ENCODE data around the gene TTC4.

Gene TTC4

DNA sequence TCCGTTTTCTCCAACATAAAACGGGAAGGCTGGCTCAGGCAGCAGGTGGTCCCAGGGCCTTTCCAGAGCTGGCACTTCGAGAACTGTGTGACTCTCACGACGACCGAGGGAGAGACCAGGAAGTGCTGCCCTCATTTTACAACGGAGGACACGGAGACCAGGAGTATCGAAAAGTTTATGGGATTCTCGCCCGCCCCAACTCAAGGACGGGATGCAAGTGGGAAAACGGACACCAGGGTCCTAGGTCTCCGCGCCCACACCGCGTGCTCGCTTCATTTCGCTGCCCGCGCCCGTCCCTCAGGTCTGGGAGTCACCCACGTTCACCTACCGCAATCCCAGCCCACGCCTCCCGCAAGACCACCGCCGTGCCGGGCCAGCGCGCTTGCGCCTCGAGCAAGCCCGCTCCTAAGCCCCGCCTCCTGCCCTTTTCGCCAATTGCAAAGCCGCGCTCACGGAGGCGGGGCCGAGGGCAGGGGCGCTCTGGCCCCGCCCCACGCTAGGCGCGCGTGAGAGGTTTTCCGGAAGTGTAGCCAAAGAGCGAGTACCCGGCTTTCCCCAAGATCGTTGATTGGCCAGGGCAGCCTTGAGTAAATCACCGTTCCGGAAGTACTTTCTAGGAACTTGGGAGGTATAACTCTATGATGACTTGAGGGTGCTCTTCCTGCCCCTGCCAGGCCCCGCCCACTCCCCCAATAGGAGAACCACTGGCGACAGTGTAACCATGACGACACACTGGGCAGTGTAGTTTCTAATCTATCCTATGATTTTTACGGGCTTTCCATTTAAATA lies 48.7 kb downstream of the TTC4 start, which contains the start of gene PARS2:
Gene PARS2, minus strand, starts transcription at position 391 of the 789 bp plus-strand sequence. CDS start 5,362 bp downstream, outside the sequence.
- DNase-seq (ENCODE audit: extremely low spot score) = peak; percentile 100
- CTCF ChIA-PET = no interaction called here
- POLR2A ChIA-PET = interaction anchor here (1.1 to 1.2 kb wide), 2 partner anchors 31 to 47 kb away, joined by 3 read pairs; no protein-coding TSS in a partner anchor
- TF ChIP-seq ZNF384 (IDR thresholded peaks at IDR 0.05) (no peak), TARDBP (IDR thresholded peaks at IDR 0.05) (no peak), ELF4 (IDR thresholded peaks at IDR 0.05) (peak; percentile 68; the same call in 1 of the 2 replicates), PKNOX1 (IDR thresholded peaks at IDR 0.05) (peak; percentile 69), ARNT (IDR thresholded peaks at IDR 0.05) (no peak), NFRKB (IDR thresholded peaks at IDR 0.05) (no peak), CTBP1 (IDR thresholded peaks at IDR 0.05; ENCODE audit: borderline replicate concordance) (no peak), LEF1 (IDR thresholded peaks at IDR 0.05; ENCODE audit: borderline replicate concordance) (no peak), SUZ12 (IDR thresholded peaks at IDR 0.05) (no peak), FOXA1 (IDR thresholded peaks at IDR 0.05) (no peak), L3MBTL2 (conservative IDR thresholded peaks at IDR 0.05) (peak; percentile 87), FOXM1 (IDR thresholded peaks at IDR 0.05; ENCODE audit: borderline replicate concordance) (no peak), FOXK2 (IDR thresholded peaks at IDR 0.05) (no peak), BHLHE40 (IDR thresholded peaks at IDR 0.05; ENCODE audit: borderline replicate concordance) (no peak), SP1 (IDR thresholded peaks at IDR 0.05) (no peak), HDGF (IDR thresholded peaks at IDR 0.05; ENCODE audit: borderline replicate concordance) (peak; percentile 99)

- TF ChIP-seq FOXA1 (IDR thresholded peaks at IDR 0.05) (no peak), L3MBTL2 (conservative IDR thresholded peaks at IDR 0.05) (no peak), NFRKB (IDR thresholded peaks at IDR 0.05) (no peak), ELF4 (IDR thresholded peaks at IDR 0.05) (no peak), CTBP1 (IDR thresholded peaks at IDR 0.05; ENCODE audit: borderline replicate concordance) (no peak), BHLHE40 (IDR thresholded peaks at IDR 0.05; ENCODE audit: borderline replicate concordance) (no peak), HDGF (IDR thresholded peaks at IDR 0.05; ENCODE audit: borderline replicate concordance) (no peak), LEF1 (IDR thresholded peaks at IDR 0.05; ENCODE audit: borderline replicate concordance) (no peak), PKNOX1 (IDR thresholded peaks at IDR 0.05) (no peak), TARDBP (IDR thresholded peaks at IDR 0.05) (no peak)
- POLR2A ChIA-PET = interaction anchor here (1.1 kb wide), 1 partner anchor 30 kb away, joined by 3 read pairs; no protein-coding TSS in a partner anchor
- CTCF ChIA-PET = no interaction called here
- no peak for DNase-seq (ENCODE audit: extremely low spot score)
Observed at GRCh38 chr1:54764922-54765561, 49.4 kb downstream of the TTC4 start.

GRCh38 chr1:54766726-54767125 lies 51.1 kb downstream of the TTC4 start:
- DNase-seq (ENCODE audit: extremely low spot score) = no peak
- ChIA-PET POLR2A (interaction anchor here (0.9 kb wide), 1 partner anchor 12 kb away, joined by 3 read pairs; no protein-coding TSS in a partner anchor), CTCF (no interaction called here)
- TF ChIP-seq L3MBTL2 (conservative IDR thresholded peaks at IDR 0.05) = no peak
- no peak for TF ChIP-seq PKNOX1 (IDR thresholded peaks at IDR 0.05)
- TF ChIP-seq FOXA1 (IDR thresholded peaks at IDR 0.05) = no peak

DNA sequence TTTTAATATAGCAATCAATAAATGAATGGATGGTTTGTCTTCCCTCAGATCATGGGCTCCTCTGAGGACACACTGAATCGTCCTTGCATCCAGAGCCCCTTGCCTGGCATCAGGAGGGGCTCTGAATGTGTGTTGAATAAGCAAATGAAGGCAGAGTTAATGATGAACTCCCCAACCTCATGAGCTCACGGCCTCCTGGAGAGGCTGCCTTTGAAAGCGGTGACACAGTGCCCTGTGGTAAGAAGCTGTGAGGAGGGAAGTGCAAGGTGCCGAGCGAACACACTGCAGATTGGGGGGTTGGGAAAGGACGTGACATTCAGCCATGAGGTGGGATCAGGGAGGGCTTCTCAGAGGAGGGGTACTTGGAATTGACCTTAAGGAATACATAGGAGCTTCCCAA lies 51.9 kb downstream of the TTC4 start:
- DNase-seq (ENCODE audit: extremely low spot score) = no peak
- ChIA-PET POLR2A (no interaction called here), CTCF (no interaction called here)
- TF ChIP-seq NFRKB (IDR thresholded peaks at IDR 0.05) (no peak), FOXK2 (IDR thresholded peaks at IDR 0.05) (no peak), ELF4 (IDR thresholded peaks at IDR 0.05) (no peak), TARDBP (IDR thresholded peaks at IDR 0.05) (no peak), LEF1 (IDR thresholded peaks at IDR 0.05; ENCODE audit: borderline replicate concordance) (no peak)

- POLR2A ChIA-PET = no interaction called here
- DNase-seq (ENCODE audit: extremely low spot score) = no peak
- CTCF ChIA-PET = no interaction called here
- TF ChIP-seq ELF4 (IDR thresholded peaks at IDR 0.05) (no peak), SP1 (IDR thresholded peaks at IDR 0.05) (no peak), L3MBTL2 (conservative IDR thresholded peaks at IDR 0.05) (no peak), LEF1 (IDR thresholded peaks at IDR 0.05; ENCODE audit: borderline replicate concordance) (no peak), CTBP1 (IDR thresholded peaks at IDR 0.05; ENCODE audit: borderline replicate concordance) (no peak), ZNF384 (IDR thresholded peaks at IDR 0.05) (no peak), TARDBP (IDR thresholded peaks at IDR 0.05) (no peak), HDGF (IDR thresholded peaks at IDR 0.05; ENCODE audit: borderline replicate concordance) (no peak), FOXA1 (IDR thresholded peaks at IDR 0.05) (no peak)
Observed at GRCh38 chr1:54768093-54768492, 52.4 kb downstream of the TTC4 start.

- DNase-seq (ENCODE audit: extremely low spot score) = no peak
- no peak for TF ChIP-seq FOXK2 (IDR thresholded peaks at IDR 0.05)
- TF ChIP-seq HDGF (IDR thresholded peaks at IDR 0.05; ENCODE audit: borderline replicate concordance) = no peak
- no peak for TF ChIP-seq NFRKB (IDR thresholded peaks at IDR 0.05)
- no peak for TF ChIP-seq TARDBP (IDR thresholded peaks at IDR 0.05)
- TF ChIP-seq ELF4 (IDR thresholded peaks at IDR 0.05) = no peak
- TF ChIP-seq PKNOX1 (IDR thresholded peaks at IDR 0.05) = no peak
- no peak for TF ChIP-seq ARNT (IDR thresholded peaks at IDR 0.05)
- no peak for TF ChIP-seq BHLHE40 (IDR thresholded peaks at IDR 0.05; ENCODE audit: borderline replicate concordance)
- TF ChIP-seq SUZ12 (IDR thresholded peaks at IDR 0.05) = no peak
- POLR2A ChIA-PET = interaction anchor here (1.0 kb wide), 1 partner anchor 42 kb away, joined by 3 read pairs; no protein-coding TSS in a partner anchor
- CTCF ChIA-PET = no interaction called here
Observed at GRCh38 chr1:54772951-54773350, 57.3 kb downstream of the TTC4 start.
